HepG2 (cell line): ENCODE data around the gene QTRT2. TPM values are rescaled to one million over a fixed set of nuclear protein-coding genes. Genes with fewer than 3 reads are reported as not detected.

Experiments
- CC2D1A ChIP-seq: sonication (generic); formaldehyde crosslinking; IDR thresholded peaks from 2 replicates; pipeline ENCODE4 v1.8.1; 2023; ENCODE audit warnings: mild to moderate bottlenecking, missing genetic modification reagents
- KAT2B ChIP-seq: fragments of 150-350 bp; IDR thresholded peaks from 2 replicates; pipeline ENCODE4 v1.6.1; 2014; ENCODE audit warnings: low read depth, low read length, borderline replicate concordance
- NPAS2 ChIP-seq: sonication (generic); formaldehyde crosslinking; IDR thresholded peaks from 2 replicates; pipeline ENCODE4 v1.8.0; 2022; ENCODE audit warnings: mild to moderate bottlenecking, missing genetic modification reagents, borderline replicate concordance
- RXRA ChIP-seq: sonication (generic); formaldehyde crosslinking; IDR thresholded peaks from 2 replicates; pipeline ENCODE4 v1.5.1; 2020; ENCODE audit warnings: missing genetic modification reagents
- SALL1 ChIP-seq: sonication (generic); formaldehyde crosslinking; IDR thresholded peaks from 2 replicates; pipeline ENCODE4 v1.8.0; 2022; ENCODE audit warnings: mild to moderate bottlenecking, missing genetic modification reagents
- SMAD1 ChIP-seq: sonication (generic); formaldehyde crosslinking; IDR thresholded peaks from 2 replicates; pipeline ENCODE4 v1.4.0; 2020; ENCODE audit warnings: missing genetic modification reagents, low read depth, mild to moderate bottlenecking, borderline replicate concordance
- ZFP36 ChIP-seq: fragments of 150-350 bp; IDR thresholded peaks from 2 replicates; pipeline ENCODE4 v1.6.1; 2018; ENCODE audit warnings: borderline replicate concordance, low read length, low read depth; ENCODE audit not compliant: partially characterized antibody
- ZNF180 ChIP-seq: sonication (generic); formaldehyde crosslinking; IDR thresholded peaks from 2 replicates; pipeline ENCODE4 v1.4.0; 2020; ENCODE audit warnings: low read depth, missing genetic modification reagents, borderline replicate concordance
- ZNF264 ChIP-seq: sonication (generic); formaldehyde crosslinking; IDR thresholded peaks from 2 replicates; pipeline ENCODE4 v1.4.0; 2020; ENCODE audit warnings: missing genetic modification reagents
- ZNF354B ChIP-seq: sonication (generic); formaldehyde crosslinking; IDR thresholded peaks from 2 replicates; pipeline ENCODE4 v1.8.0; 2022; ENCODE audit warnings: mild to moderate bottlenecking, missing genetic modification reagents
- ZNF768 ChIP-seq: sonication (generic); formaldehyde crosslinking; IDR thresholded peaks from 2 replicates; pipeline ENCODE4 v1.4.0; 2020; ENCODE audit warnings: missing genetic modification reagents
- polyA plus RNA-seq, 8 experiments: library from polyadenylated mRNA; depleted of rRNA in 3 of 8; stranded (reverse) in 7 of 8; unstranded in 1 of 8; fragments of >200 nt; fragmentation: Illumina TruSeq in 4 of 8; extraction: Trizol in 4 of 8; gene quantifications; 2 replicates each; pipeline versions ENCODE4 v1.2.1 to v1.2.3, GENCODE V29; 2011 to 2016; ENCODE audit warnings: low read depth in 4 of 8, missing spikeins in 1 of 8, mixed read lengths in 1 of 8; ENCODE audit not compliant: insufficient read depth in 1 of 8
- total RNA-seq, 5 experiments: library from RNA; depleted of rRNA; stranded (reverse); fragments of >200 nt; fragmentation: Illumina TruSeq; extraction: Trizol; gene quantifications; 2 replicates each; pipeline ENCODE4 v1.2.3, GENCODE V29; 2016; ENCODE audit warnings: low read depth in 1 of 5
- TF ChIP-seq, protein P1 (sequence below): sonication (generic); formaldehyde crosslinking; IDR thresholded peaks from 2 replicates; pipeline ENCODE4 v1.4.0; 2020; ENCODE audit warnings: missing genetic modification reagents, mild to moderate bottlenecking, borderline replicate concordance
- TF ChIP-seq, protein P2 (sequence below): sonication (generic); formaldehyde crosslinking; IDR thresholded peaks from 2 replicates; pipeline ENCODE4 v1.5.0; 2020; ENCODE audit warnings: missing genetic modification reagents
- TF ChIP-seq, protein P3 (sequence below): sonication (generic); formaldehyde crosslinking; IDR thresholded peaks from 2 replicates; pipeline ENCODE4 v1.4.0; 2020; ENCODE audit warnings: mild to moderate bottlenecking, missing genetic modification reagents
- TF ChIP-seq, protein P4 (sequence below): sonication (generic); formaldehyde crosslinking; IDR thresholded peaks from 2 replicates; pipeline ENCODE4 v1.5.1; 2020; ENCODE audit warnings: missing genetic modification reagents, mild to moderate bottlenecking, borderline replicate concordance
- TF ChIP-seq, protein P5 (sequence below): conservative IDR thresholded peaks from 2 replicates; pipeline ENCODE4 v1.6.1; 2018; ENCODE audit warnings: missing genetic modification reagents

Gene QTRT2
- total and polyA plus RNA-seq, 2 of the 13 experiments (the other 11 are each of a cell fraction or from before 2014, with no cell fraction given): 7.1 to 33.4 TPM

DNA sequence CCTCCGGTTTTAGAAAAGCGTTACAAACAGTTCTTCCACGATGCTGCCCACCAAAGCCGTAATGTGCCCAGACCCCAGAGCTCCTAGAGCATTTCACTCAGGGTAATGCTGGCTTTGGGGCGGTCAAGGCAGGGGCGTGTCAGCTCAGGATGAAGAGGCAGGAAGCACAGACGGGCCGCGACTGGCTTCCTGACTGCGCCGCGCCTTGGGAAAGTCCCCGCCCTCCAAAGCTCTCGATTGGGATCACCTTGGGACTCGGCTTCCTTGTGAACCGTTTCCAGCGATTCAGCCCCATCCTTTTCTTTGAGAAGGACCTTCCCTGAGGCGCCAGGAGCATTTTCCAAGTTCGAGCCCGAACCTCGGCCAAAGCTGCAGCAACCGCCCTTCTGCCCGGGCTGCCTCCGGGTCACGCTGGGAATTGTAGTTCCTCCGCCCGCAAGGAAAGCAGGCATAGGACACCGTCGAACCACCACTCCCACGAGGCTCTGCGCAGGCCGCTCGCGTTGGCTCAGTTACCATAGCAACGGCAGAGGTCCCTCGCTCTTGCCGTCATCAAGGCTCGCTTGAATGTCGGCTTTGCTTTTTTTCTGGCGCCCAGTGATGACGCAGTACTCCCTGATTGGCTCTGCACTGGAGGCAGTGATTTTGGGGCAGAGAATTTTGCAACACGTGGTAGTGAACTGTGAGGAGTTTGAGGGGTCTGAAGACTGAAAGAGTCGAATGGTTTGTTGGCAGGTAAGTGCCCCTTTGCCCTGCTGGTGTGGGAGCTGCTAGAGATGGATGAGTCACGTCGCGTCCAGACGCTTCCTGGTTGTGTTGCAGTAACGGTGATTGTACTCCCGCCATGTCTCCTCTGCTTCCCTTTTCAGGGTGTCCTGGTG is at the start of gene QTRT2, which contains the start of gene CCDC191 (continued):
- TF ChIP-seq, protein P1, sequence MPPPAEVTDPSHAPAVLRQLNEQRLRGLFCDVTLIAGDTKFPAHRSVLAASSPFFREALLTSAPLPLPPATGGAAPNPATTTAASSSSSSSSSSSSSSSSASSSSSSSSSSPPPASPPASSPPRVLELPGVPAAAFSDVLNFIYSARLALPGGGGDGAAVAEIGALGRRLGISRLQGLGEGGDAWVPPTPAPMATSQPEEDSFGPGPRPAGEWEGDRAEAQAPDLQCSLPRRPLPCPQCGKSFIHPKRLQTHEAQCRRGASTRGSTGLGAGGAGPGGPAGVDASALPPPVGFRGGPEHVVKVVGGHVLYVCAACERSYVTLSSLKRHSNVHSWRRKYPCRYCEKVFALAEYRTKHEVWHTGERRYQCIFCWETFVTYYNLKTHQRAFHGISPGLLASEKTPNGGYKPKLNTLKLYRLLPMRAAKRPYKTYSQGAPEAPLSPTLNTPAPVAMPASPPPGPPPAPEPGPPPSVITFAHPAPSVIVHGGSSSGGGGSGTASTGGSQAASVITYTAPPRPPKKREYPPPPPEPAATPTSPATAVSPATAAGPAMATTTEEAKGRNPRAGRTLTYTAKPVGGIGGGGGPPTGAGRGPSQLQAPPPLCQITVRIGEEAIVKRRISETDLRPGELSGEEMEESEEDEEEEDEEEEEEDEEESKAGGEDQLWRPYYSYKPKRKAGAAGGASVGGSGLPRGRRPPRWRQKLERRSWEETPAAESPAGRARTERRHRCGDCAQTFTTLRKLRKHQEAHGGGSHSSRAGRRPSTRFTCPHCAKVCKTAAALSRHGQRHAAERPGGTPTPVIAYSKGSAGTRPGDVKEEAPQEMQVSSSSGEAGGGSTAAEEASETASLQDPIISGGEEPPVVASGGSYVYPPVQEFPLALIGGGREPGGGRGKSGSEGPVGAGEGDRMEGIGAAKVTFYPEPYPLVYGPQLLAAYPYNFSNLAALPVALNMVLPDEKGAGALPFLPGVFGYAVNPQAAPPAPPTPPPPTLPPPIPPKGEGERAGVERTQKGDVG (CRISPR knock-in tag): no peak
- TF ChIP-seq, protein P2, sequence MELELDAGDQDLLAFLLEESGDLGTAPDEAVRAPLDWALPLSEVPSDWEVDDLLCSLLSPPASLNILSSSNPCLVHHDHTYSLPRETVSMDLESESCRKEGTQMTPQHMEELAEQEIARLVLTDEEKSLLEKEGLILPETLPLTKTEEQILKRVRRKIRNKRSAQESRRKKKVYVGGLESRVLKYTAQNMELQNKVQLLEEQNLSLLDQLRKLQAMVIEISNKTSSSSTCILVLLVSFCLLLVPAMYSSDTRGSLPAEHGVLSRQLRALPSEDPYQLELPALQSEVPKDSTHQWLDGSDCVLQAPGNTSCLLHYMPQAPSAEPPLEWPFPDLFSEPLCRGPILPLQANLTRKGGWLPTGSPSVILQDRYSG (CRISPR knock-in tag): no peak
- TF ChIP-seq ZNF180: peak; percentile 60
- TF ChIP-seq, protein P3, sequence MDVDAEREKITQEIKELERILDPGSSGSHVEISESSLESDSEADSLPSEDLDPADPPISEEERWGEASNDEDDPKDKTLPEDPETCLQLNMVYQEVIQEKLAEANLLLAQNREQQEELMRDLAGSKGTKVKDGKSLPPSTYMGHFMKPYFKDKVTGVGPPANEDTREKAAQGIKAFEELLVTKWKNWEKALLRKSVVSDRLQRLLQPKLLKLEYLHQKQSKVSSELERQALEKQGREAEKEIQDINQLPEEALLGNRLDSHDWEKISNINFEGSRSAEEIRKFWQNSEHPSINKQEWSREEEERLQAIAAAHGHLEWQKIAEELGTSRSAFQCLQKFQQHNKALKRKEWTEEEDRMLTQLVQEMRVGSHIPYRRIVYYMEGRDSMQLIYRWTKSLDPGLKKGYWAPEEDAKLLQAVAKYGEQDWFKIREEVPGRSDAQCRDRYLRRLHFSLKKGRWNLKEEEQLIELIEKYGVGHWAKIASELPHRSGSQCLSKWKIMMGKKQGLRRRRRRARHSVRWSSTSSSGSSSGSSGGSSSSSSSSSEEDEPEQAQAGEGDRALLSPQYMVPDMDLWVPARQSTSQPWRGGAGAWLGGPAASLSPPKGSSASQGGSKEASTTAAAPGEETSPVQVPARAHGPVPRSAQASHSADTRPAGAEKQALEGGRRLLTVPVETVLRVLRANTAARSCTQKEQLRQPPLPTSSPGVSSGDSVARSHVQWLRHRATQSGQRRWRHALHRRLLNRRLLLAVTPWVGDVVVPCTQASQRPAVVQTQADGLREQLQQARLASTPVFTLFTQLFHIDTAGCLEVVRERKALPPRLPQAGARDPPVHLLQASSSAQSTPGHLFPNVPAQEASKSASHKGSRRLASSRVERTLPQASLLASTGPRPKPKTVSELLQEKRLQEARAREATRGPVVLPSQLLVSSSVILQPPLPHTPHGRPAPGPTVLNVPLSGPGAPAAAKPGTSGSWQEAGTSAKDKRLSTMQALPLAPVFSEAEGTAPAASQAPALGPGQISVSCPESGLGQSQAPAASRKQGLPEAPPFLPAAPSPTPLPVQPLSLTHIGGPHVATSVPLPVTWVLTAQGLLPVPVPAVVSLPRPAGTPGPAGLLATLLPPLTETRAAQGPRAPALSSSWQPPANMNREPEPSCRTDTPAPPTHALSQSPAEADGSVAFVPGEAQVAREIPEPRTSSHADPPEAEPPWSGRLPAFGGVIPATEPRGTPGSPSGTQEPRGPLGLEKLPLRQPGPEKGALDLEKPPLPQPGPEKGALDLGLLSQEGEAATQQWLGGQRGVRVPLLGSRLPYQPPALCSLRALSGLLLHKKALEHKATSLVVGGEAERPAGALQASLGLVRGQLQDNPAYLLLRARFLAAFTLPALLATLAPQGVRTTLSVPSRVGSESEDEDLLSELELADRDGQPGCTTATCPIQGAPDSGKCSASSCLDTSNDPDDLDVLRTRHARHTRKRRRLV: peak; percentile 64; the same call in 1 of the 2 replicates
- no peak for TF ChIP-seq ZFP36
- no peak for TF ChIP-seq SMAD1 (CRISPR knock-in tag)
- TF ChIP-seq ZNF354B: no peak
- no peak for TF ChIP-seq NPAS2 (CRISPR knock-in tag)
- peak; percentile 39; the same call in 1 of the 2 replicates for TF ChIP-seq RXRA (CRISPR knock-in tag)
- TF ChIP-seq CC2D1A (CRISPR knock-in tag): no peak
- no peak for TF ChIP-seq ZNF264
- TF ChIP-seq, protein P4, sequence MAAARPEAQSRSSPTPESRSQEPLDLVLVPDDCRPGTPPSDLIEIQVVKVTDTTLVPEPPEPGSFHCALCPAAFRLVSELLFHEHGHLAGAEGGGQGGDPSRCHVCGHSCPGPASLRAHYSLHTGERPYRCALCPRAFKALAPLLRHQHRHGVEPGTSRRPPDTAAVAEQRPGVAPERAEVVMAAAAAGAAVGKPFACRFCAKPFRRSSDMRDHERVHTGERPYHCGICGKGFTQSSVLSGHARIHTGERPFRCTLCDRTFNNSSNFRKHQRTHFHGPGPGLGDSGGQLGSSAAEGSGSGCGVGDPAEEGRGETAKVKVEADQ (CRISPR knock-in tag): peak; percentile 82; the same call in 1 of the 2 replicates
- TF ChIP-seq KAT2B: no peak
- TF ChIP-seq SALL1 (CRISPR knock-in tag): peak; percentile 58; the same call in 1 of the 2 replicates
- no peak for TF ChIP-seq ZNF768 (CRISPR knock-in tag)
- TF ChIP-seq, protein P5, sequence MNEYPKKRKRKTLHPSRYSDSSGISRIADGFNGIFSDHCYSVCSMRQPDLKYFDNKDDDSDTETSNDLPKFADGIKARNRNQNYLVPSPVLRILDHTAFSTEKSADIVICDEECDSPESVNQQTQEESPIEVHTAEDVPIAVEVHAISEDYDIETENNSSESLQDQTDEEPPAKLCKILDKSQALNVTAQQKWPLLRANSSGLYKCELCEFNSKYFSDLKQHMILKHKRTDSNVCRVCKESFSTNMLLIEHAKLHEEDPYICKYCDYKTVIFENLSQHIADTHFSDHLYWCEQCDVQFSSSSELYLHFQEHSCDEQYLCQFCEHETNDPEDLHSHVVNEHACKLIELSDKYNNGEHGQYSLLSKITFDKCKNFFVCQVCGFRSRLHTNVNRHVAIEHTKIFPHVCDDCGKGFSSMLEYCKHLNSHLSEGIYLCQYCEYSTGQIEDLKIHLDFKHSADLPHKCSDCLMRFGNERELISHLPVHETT: no peak
